WTC11 (cell line): Measurements from ENCODE around the gene SOX14. TPM values are rescaled to one million over a fixed set of nuclear protein-coding genes. Genes with fewer than 3 reads are reported as not detected.

Source experiments
- ATAC-seq: fragments of 200-7000 bp; cut with Tn5 transposase; 2 replicates; pipeline ENCODE4 v1.10.0; 2021; ENCODE audit warnings: mild to moderate bottlenecking, moderate library complexity
- CTCF ChIA-PET: fragments of 300-600 bp; sonication (Branson Sonifier 250); formaldehyde crosslinking; loops from one replicate; lab custom pipeline; 2021; ENCODE audit warnings: antibody characterized with exemption; lab: Charles Lee
- POLR2A ChIA-PET: fragments of 350-600 bp; sonication (Branson Sonifier 250); formaldehyde crosslinking; loops from one replicate; lab custom pipeline; 2021; ENCODE audit warnings: antibody characterized with exemption; lab: Charles Lee
- DNase-seq: peaks from one replicate; pipeline ENCODE4 v3.0.0; 2021; ENCODE audit warnings: low spot score
- H3K27ac Mint-ChIP-seq: 2 replicates; pipeline ENCODE4 v1.8.0; 2021; ENCODE audit warnings: mixed read lengths
- H3K27me3 Mint-ChIP-seq: 2 replicates; pipeline ENCODE4 v1.8.0; 2021; ENCODE audit warnings: low read depth, mild to moderate bottlenecking, moderate library complexity, mixed read lengths
- H3K36me3 Mint-ChIP-seq: 2 replicates; pipeline ENCODE4 v1.8.0; 2021; ENCODE audit warnings: mixed read lengths
- H3K4me1 Mint-ChIP-seq: 2 replicates; pipeline ENCODE4 v1.8.0; 2022; ENCODE audit warnings: mixed read lengths
- H3K4me3 Mint-ChIP-seq: 2 replicates; pipeline ENCODE4 v1.8.0; 2021; ENCODE audit warnings: mild to moderate bottlenecking, moderate library complexity, mixed read lengths
- H3K9me3 Mint-ChIP-seq: 2 replicates; pipeline ENCODE4 v1.8.0; 2021; ENCODE audit warnings: mixed read lengths
- CBFB ChIP-seq: sonication (generic); formaldehyde crosslinking; IDR thresholded peaks from 2 replicates; pipeline ENCODE4 v1.8.1; 2022; ENCODE audit warnings: mild to moderate bottlenecking, low read depth, missing genetic modification reagents
- E2F5 ChIP-seq: sonication (generic); formaldehyde crosslinking; IDR thresholded peaks from 2 replicates; pipeline ENCODE4 v1.8.1; 2022; ENCODE audit warnings: mild to moderate bottlenecking, moderate library complexity, missing genetic modification reagents
- ERG ChIP-seq: fragments of 250-450 bp; sonication (Bioruptor Pico); IDR thresholded peaks from 2 replicates; pipeline ENCODE4 v1.8.0; 2021; ENCODE audit warnings: mild to moderate bottlenecking
- FOXK1 ChIP-seq: sonication (generic); formaldehyde crosslinking; IDR thresholded peaks from 2 replicates; pipeline ENCODE4 v1.8.0; 2022; ENCODE audit warnings: mild to moderate bottlenecking, moderate library complexity, missing genetic modification reagents
- GRHL2 ChIP-seq: fragments of 250-450 bp; sonication (Bioruptor Pico); IDR thresholded peaks from 2 replicates; pipeline ENCODE4 v1.8.0; 2022; ENCODE audit warnings: mild to moderate bottlenecking, moderate library complexity; ENCODE audit not compliant: insufficient replicate concordance, severe bottlenecking
- HMGXB4 ChIP-seq: sonication (generic); formaldehyde crosslinking; IDR thresholded peaks from 2 replicates; pipeline ENCODE4 v1.8.1; 2023; ENCODE audit warnings: mild to moderate bottlenecking, moderate library complexity, missing genetic modification reagents
- NR3C1 ChIP-seq: sonication (generic); formaldehyde crosslinking; conservative IDR thresholded peaks from 2 replicates; pipeline ENCODE4 v1.8.1; 2023; ENCODE audit warnings: low read depth, mild to moderate bottlenecking, missing genetic modification reagents
- RORB ChIP-seq: fragments of 250-450 bp; sonication (Bioruptor Pico); IDR thresholded peaks from 2 replicates; pipeline ENCODE4 v1.9.0; 2021; ENCODE audit warnings: mild to moderate bottlenecking
- TP53 ChIP-seq: sonication (generic); formaldehyde crosslinking; IDR thresholded peaks from 2 replicates; pipeline ENCODE4 v1.8.1; 2023; ENCODE audit warnings: mild to moderate bottlenecking, missing genetic modification reagents
- ZBTB43 ChIP-seq: sonication (generic); formaldehyde crosslinking; IDR thresholded peaks from 2 replicates; pipeline ENCODE4 v1.8.1; 2023; ENCODE audit warnings: mild to moderate bottlenecking, missing genetic modification reagents
- ZNF263 ChIP-seq: sonication (generic); formaldehyde crosslinking; IDR thresholded peaks from 2 replicates; pipeline ENCODE4 v1.8.1; 2022; ENCODE audit warnings: low read depth, mild to moderate bottlenecking, moderate library complexity, missing genetic modification reagents
- ZNF423 ChIP-seq: fragments of 250-450 bp; sonication (Bioruptor Pico); IDR thresholded peaks from 2 replicates; pipeline ENCODE4 v2.1.2; 2022; ENCODE audit warnings: mild to moderate bottlenecking, moderate library complexity
- ZNF512 ChIP-seq: sonication (generic); formaldehyde crosslinking; IDR thresholded peaks from 2 replicates; pipeline ENCODE4 v1.8.1; 2022; ENCODE audit warnings: missing genetic modification reagents, borderline replicate concordance
- total RNA-seq: library from RNA; stranded (reverse); gene quantifications from 3 replicates; pipeline ENCODE4 v1.2.3, GENCODE V29; 2021

SOX14 gene
- total RNA-seq, 1 experiment from 2014 or later = 0.70 TPM

GRCh38 chr3:137760341-137761098 lies 3.6 kb upstream of the SOX14 start:
- H3K27me3 Mint-ChIP-seq = peaks cover 97% of the 10 kb centered on the region
- ChIA-PET CTCF (interaction anchor here (0.7 to 1.4 kb wide), 6 partner anchors 68 to 650 kb away, joined by 3 to 6 read pairs (median 4); no protein-coding TSS in a partner anchor), POLR2A (no interaction called here)
- DNase-seq = peak; percentile 52
- ATAC-seq = peak; percentile 6; the same call in 1 of the 2 replicates
- H3K9me3 Mint-ChIP-seq = peaks cover under 1% of the 10 kb centered on the region; the same call in 1 of the 2 replicates
- peaks cover 50% of the 10 kb centered on the region for H3K4me1 Mint-ChIP-seq
- peak overlapping the region; percentile 82 for H3K4me3 Mint-ChIP-seq
- TF ChIP-seq ZNF423 (CRISPR knock-in tag) (no peak), ERG (no peak), CBFB (CRISPR knock-in tag) (no peak)
- no peak overlapping the region for H3K27ac Mint-ChIP-seq
- H3K36me3 Mint-ChIP-seq = no peaks in the 10 kb centered on the region

GRCh38 chr3:137761099-137761562 lies 3.0 kb upstream of the SOX14 start:
- DNase-seq = peak; percentile 19
- no peak for ATAC-seq
- Mint-ChIP-seq H3K4me1 (peaks cover 56% of the 10 kb centered on the region), H3K27me3 (peaks cover 97% of the 10 kb centered on the region), H3K27ac (no peak overlapping the region), H3K9me3 (no peaks in the 10 kb centered on the region), H3K4me3 (peak overlapping the region; percentile 82), H3K36me3 (no peaks in the 10 kb centered on the region)
- ChIA-PET POLR2A (no interaction called here), CTCF (interaction anchor here (0.9 to 1.2 kb wide), 3 partner anchors 9 to 210 kb away, joined by 4 to 5 read pairs (median 4); no protein-coding TSS in a partner anchor)
- TF ChIP-seq FOXK1 (CRISPR knock-in tag) (no peak), TP53 (no peak), RORB (CRISPR knock-in tag) (no peak), ZNF423 (CRISPR knock-in tag) (no peak)

- peak; percentile 27 for DNase-seq
Measured at GRCh38 chr3:137761563-137762503, 2.3 kb upstream of the SOX14 start.

More at GRCh38 chr3:137761563-137762503, 2.3 kb upstream of the SOX14 start:
- peaks cover 98% of the 10 kb centered on the region for H3K27me3 Mint-ChIP-seq
- H3K36me3 Mint-ChIP-seq = no peaks in the 10 kb centered on the region
- ChIA-PET CTCF (interaction anchor here (0.8 to 1.2 kb wide), 4 partner anchors 8 to 652 kb away, joined by 3 to 5 read pairs (median 4); no protein-coding TSS in a partner anchor), POLR2A (no interaction called here)
- TF ChIP-seq ZNF512 (CRISPR knock-in tag) (no peak), ZBTB43 (CRISPR knock-in tag) (no peak), HMGXB4 (no peak), GRHL2 (CRISPR knock-in tag) (no peak), NR3C1 (no peak), ZNF263 (no peak), E2F5 (no peak)
- H3K9me3 Mint-ChIP-seq = no peaks in the 10 kb centered on the region
- peaks cover 63% of the 10 kb centered on the region for H3K4me1 Mint-ChIP-seq
- peak overlapping the region; percentile 82 for H3K4me3 Mint-ChIP-seq
- ATAC-seq = no peak
- no peak overlapping the region for H3K27ac Mint-ChIP-seq
